Right atrium auricular region (tissue), 2 donors: ENCODE results near the gene BMAL1. TPM values are rescaled to one million over a fixed set of nuclear protein-coding genes. Genes with fewer than 3 reads are reported as not detected.

ENCODE experiments used
- DNase-seq: peaks from one replicate; pipeline ENCODE4 v3.0.0-alpha.2; 2019; ENCODE audit warnings: low spot score
- H3K27ac ChIP-seq, 2 donors: fragments of 200-600 bp; sonication (generic); 1 replicate in 1 of 2; 2 replicates in 1 of 2; pipeline ENCODE4 v1.5.1; 2016 to 2019
- H3K27me3 ChIP-seq, 2 donors: fragments of 200-600 bp; sonication (generic); one replicate each; pipeline versions ENCODE4 v1.5.1 to v1.6.0; 2017 to 2019
- H3K36me3 ChIP-seq: fragments of 200-600 bp; sonication (generic); one replicate; pipeline ENCODE4 v1.5.1; 2016
- H3K4me1 ChIP-seq, 2 donors: fragments of 200-600 bp; sonication (generic); one replicate each; pipeline versions ENCODE4 v1.5.1 to v1.6.0; 2017 to 2019
- H3K4me3 ChIP-seq, 2 donors: fragments of 200-600 bp; sonication (generic); 1 replicate in 1 of 2; 2 replicates in 1 of 2; pipeline ENCODE4 v1.5.1; 2017 to 2019; ENCODE audit warnings: mild to moderate bottlenecking in 1 of 2, moderate library complexity in 1 of 2
- H3K9me3 ChIP-seq, 2 donors: fragments of 200-600 bp; sonication (generic); one replicate each; pipeline ENCODE4 v1.5.1; 2019
- total RNA-seq, 2 donors: library from RNA; depleted of rRNA; stranded (reverse); fragments of >200 nt; gene quantifications; one replicate each; pipeline ENCODE4 v1.1.0, GENCODE V29; 2016
- TF ChIP-seq, protein P1 (sequence below), 2 donors: fragments of 200-600 bp; sonication (generic); IDR thresholded peaks; one replicate each; pipeline ENCODE4 v1.5.1; 2019; ENCODE audit warnings: antibody characterized with exemption in 2 of 2

BMAL1 gene
- total RNA-seq, 2 donors from 2014 or later, result 20.7 to 24.9 TPM

DNA sequence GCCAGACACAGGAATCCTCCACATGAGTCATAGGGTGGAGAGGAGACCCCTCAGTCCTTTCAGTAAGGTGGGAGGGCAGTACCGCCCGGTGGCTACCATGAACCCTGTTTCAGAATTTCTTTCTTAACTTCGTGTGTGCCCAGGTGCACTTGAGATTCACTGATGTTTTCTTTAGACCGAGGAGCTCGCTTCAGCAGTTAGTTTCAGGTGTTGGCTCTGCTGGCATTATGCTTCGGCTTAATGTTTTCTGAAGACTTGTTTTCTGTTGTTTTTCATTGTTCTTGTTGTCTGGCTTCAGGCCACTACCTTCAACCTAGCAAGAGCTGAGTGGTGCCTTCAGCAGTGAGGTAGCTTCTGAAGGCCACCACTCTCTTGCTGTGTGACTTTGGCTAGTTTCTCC is 71.5 kb downstream of the BMAL1 start:
- H3K4me1 ChIP-seq, result peaks cover 0 to 8% of the 10 kb centered on the region in 2 donors
- H3K27ac ChIP-seq, result no peak overlapping the region
- peaks cover 4% of the 10 kb centered on the region for H3K36me3 ChIP-seq
- DNase-seq, result no peak
- TF ChIP-seq, protein P1, sequence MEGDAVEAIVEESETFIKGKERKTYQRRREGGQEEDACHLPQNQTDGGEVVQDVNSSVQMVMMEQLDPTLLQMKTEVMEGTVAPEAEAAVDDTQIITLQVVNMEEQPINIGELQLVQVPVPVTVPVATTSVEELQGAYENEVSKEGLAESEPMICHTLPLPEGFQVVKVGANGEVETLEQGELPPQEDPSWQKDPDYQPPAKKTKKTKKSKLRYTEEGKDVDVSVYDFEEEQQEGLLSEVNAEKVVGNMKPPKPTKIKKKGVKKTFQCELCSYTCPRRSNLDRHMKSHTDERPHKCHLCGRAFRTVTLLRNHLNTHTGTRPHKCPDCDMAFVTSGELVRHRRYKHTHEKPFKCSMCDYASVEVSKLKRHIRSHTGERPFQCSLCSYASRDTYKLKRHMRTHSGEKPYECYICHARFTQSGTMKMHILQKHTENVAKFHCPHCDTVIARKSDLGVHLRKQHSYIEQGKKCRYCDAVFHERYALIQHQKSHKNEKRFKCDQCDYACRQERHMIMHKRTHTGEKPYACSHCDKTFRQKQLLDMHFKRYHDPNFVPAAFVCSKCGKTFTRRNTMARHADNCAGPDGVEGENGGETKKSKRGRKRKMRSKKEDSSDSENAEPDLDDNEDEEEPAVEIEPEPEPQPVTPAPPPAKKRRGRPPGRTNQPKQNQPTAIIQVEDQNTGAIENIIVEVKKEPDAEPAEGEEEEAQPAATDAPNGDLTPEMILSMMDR (IDR thresholded peaks at IDR 0.05), result no peak
- no peak overlapping the region for H3K4me3 ChIP-seq
- no peaks in the 10 kb centered on the region for H3K9me3 ChIP-seq
- H3K27me3 ChIP-seq, result no peaks in the 10 kb centered on the region

- TF ChIP-seq, protein P1 (IDR thresholded peaks at IDR 0.05), result no peak
- Histone ChIP-seq H3K9me3 (no peaks in the 10 kb centered on the region), H3K27ac (no peak overlapping the region), H3K36me3 (peaks cover 8% of the 10 kb centered on the region), H3K27me3 (no peaks in the 10 kb centered on the region), H3K4me1 (peaks cover 0 to 8% of the 10 kb centered on the region in 2 donors), H3K4me3 (no peak overlapping the region)
- no peak for DNase-seq
These were observed 72.0 kb downstream of the BMAL1 start for GRCh38 chr11:13349581-13349980.

DNA sequence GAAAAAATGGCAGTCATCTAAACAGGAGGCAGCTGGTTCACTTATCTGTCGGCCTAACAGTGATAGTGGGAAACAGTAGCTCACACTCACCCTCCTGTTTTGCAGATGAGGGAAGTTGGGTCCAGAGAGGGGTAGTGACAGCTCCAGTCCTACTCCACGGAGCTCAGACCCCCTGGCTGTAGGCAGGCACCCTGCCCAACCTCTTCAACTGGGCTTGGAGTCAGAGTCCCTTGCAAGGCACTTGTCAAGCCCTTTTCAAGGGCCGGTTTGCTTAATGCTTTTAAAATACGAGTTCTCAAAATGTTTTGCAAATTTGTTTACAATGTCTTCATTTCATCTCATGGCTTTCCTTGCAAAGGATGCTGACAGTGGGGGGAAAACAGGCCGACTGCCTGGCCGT is 75.1 kb downstream of the BMAL1 start:
- no peak overlapping the region for H3K27ac ChIP-seq
- no peak for DNase-seq
- H3K27me3 ChIP-seq, result no peaks in the 10 kb centered on the region
- H3K36me3 ChIP-seq, result peaks cover 37% of the 10 kb centered on the region
- no peaks in the 10 kb centered on the region for H3K9me3 ChIP-seq
- H3K4me1 ChIP-seq, result peaks cover 0 to 8% of the 10 kb centered on the region in 2 donors
- no peak overlapping the region for H3K4me3 ChIP-seq
- TF ChIP-seq, protein P1 (IDR thresholded peaks at IDR 0.05), result no peak

DNA sequence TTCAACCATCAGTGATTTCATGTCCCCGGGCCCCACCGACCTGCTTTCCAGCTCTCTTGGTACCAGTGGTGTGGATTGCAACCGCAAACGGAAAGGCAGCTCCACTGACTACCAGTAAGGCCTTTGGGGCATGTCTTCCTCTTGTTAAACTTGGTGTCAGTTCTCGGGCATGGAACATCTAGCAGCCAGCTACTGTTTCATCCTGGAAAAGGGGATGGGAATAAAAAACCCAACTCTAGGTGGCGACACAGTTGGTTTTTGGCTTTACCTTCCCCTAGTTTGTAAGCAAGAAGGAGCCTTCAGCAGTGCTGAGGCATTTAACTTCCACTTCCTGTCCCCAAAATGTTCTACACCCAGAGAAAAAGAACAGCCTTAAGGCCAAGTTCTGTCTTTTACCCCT is 76.7 kb downstream of the BMAL1 start:
- H3K27me3 ChIP-seq, result no peaks in the 10 kb centered on the region
- DNase-seq, result no peak
- H3K9me3 ChIP-seq, result no peaks in the 10 kb centered on the region
- TF ChIP-seq, protein P1 (IDR thresholded peaks at IDR 0.05), result no peak
- no peak overlapping the region for H3K4me3 ChIP-seq
- no peaks in the 10 kb centered on the region for H3K4me1 ChIP-seq
- peaks cover 50% of the 10 kb centered on the region for H3K36me3 ChIP-seq
- no peak overlapping the region for H3K27ac ChIP-seq

DNA sequence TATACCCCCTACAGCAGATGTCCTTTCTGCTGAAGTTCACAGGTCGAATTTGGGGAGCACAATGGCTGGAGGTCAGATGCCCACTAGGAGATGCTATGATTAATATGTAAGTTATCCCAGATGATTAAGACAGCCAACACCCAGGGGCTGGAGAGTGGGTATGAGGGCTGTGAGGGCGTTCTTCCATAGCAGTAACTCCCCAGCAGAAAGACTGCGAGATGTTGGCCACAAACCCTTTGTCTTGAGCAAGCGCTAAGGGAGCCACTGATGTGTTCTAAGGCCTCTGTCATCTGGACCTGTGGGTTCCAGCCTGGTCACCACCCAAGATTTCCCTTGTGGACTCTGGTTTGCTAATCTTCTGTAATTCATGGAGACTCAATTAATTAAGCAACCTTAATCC is 77.6 kb downstream of the BMAL1 start:
- no peak overlapping the region for H3K4me3 ChIP-seq
- no peaks in the 10 kb centered on the region for H3K4me1 ChIP-seq
- peaks cover 54% of the 10 kb centered on the region for H3K36me3 ChIP-seq
- no peak overlapping the region for H3K27ac ChIP-seq
- DNase-seq, result no peak
- TF ChIP-seq, protein P1 (IDR thresholded peaks at IDR 0.05), result no peak
- no peaks in the 10 kb centered on the region for H3K9me3 ChIP-seq
- no peaks in the 10 kb centered on the region for H3K27me3 ChIP-seq

DNA sequence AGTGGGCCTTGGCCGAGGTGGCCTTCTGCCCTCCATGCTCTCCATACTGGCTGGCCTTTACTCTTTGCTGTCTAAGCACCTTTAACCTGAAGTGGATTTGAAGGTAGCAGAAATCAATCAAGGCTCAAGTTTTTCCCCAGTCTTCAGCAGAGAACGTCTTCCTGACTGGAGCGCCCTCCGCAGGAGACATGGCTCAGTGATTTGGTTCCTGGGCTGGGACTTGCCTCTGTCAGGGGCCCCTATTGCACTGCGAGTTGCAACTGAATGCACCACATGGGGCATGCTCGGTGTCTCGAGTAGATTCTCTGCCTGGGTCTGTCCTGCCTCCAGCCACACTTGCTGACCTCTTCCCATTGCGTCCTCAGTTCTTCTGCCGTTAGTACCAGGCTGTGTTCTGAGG is 79.6 kb downstream of the BMAL1 start:
- TF ChIP-seq, protein P1 (IDR thresholded peaks at IDR 0.05), result no peak
- H3K36me3 ChIP-seq, result peaks cover 68% of the 10 kb centered on the region
- no peak overlapping the region for H3K4me3 ChIP-seq
- no peak for DNase-seq
- H3K4me1 ChIP-seq, result no peaks in the 10 kb centered on the region
- H3K9me3 ChIP-seq, result no peaks in the 10 kb centered on the region
- H3K27me3 ChIP-seq, result no peaks in the 10 kb centered on the region
- H3K27ac ChIP-seq, result no peak overlapping the region
